ENCODE results near the gene ITFG1.
A peak's percentile ranks its signal among the peaks of the same experiment; 100 is the strongest.
"Not testable (repeated sequence)": the region's sequence is repeated elsewhere in the genome, so short reads cannot be mapped to it uniquely, and the experiment has no call there.

The ITFG1 gene

GRCh38 chr16:47143677-47144558 is 316.9 kb downstream of the ITFG1 start, which contains the start of gene NETO2:
Gene NETO2 (minus strand): TSS chr16:47143945. CDS start chr16:47143612, 333 bp downstream.
- peak; percentile 73 for DNase-seq

GRCh38 chr16:47142821-47143676 is 317.8 kb downstream of the ITFG1 start:
- peak; percentile 70 for DNase-seq

- DNase-seq: peak; percentile 23
Observed at GRCh38 chr16:47142486-47142820, 318.4 kb downstream of the ITFG1 start.

GRCh38 chr16:47141773-47142485 is 318.9 kb downstream of the ITFG1 start:
- peak; percentile 89 for DNase-seq

GRCh38 chr16:47140686-47141085 is 320.2 kb downstream of the ITFG1 start:
- DNase-seq: no peak

- DNase-seq: no peak
Observed at GRCh38 chr16:47139561-47140185, 321.2 kb downstream of the ITFG1 start.

GRCh38 chr16:47137925-47138324 is 322.9 kb downstream of the ITFG1 start:
- not testable (repeated sequence) for DNase-seq

GRCh38 chr16:47136099-47136842 is 324.6 kb downstream of the ITFG1 start:
- peak; percentile 17 for DNase-seq

GRCh38 chr16:47134550-47134949 is 326.3 kb downstream of the ITFG1 start:
- no peak for DNase-seq

- DNase-seq: no peak
Observed at GRCh38 chr16:47132308-47132707, 328.6 kb downstream of the ITFG1 start.

GRCh38 chr16:47129755-47130435 is 331.0 kb downstream of the ITFG1 start:
- DNase-seq: no peak

- DNase-seq: no peak
Observed at GRCh38 chr16:47127541-47127940, 333.3 kb downstream of the ITFG1 start.

GRCh38 chr16:47125757-47126156 is 335.1 kb downstream of the ITFG1 start:
- DNase-seq: no peak

GRCh38 chr16:47113130-47113529 is 347.7 kb downstream of the ITFG1 start:
- DNase-seq: no peak

GRCh38 chr16:47110939-47111338 is 349.9 kb downstream of the ITFG1 start:
- no peak for DNase-seq

GRCh38 chr16:47109361-47109760 is 351.5 kb downstream of the ITFG1 start:
- DNase-seq: no peak

All from CD4-positive, alpha-beta T cell treated with Interleukin-10 for 1 hour (primary cell).